Colonic mucosa (tissue), 4 donors: Measurements from ENCODE around the gene SPSB4. TPM values are rescaled to one million over a fixed set of nuclear protein-coding genes. Genes with fewer than 3 reads are reported as not detected.

ENCODE experiments used
- DNase-seq: peaks from one replicate; pipeline ENCODE4 v3.0.0-alpha.2; 2020
- H3K27ac ChIP-seq: fragments of 200-600 bp; one replicate; pipeline ENCODE4 v1.8.0; 2021
- H3K27me3 ChIP-seq: fragments of 200-600 bp; one replicate; pipeline ENCODE4 v1.8.0; 2021
- H3K36me3 ChIP-seq: fragments of 200-600 bp; one replicate; pipeline ENCODE4 v1.8.0; 2021
- H3K4me1 ChIP-seq: fragments of 200-600 bp; one replicate; pipeline ENCODE4 v1.8.0; 2021; ENCODE audit warnings: mild to moderate bottlenecking
- H3K4me3 ChIP-seq: fragments of 200-600 bp; one replicate; pipeline ENCODE4 v1.8.0; 2021
- H3K9ac ChIP-seq, 2 donors: one replicate each; pipeline ENCODE4 v1.7.0; 2013; ENCODE audit warnings: control low read depth in 2 of 2, low read depth in 2 of 2, low read length in 2 of 2
- H3K9me3 ChIP-seq: fragments of 200-600 bp; one replicate; pipeline ENCODE4 v1.8.0; 2021
- intact Hi-C: fragments of 100-400 bp; cut with DNase I; formaldehyde crosslinking; loops from one replicate; pipeline ENCODE4 v1.14.1; 2022
- total RNA-seq, 2 donors: library from RNA; stranded (reverse); fragmentation: NEBNext Ultra II Directional in 1 of 2; extraction: Animal tissue kit (Norgen Biotek cat#: 25700) in 1 of 2; gene quantifications; one replicate each; pipeline ENCODE4 v1.2.1, GENCODE V29; 2021
- TF ChIP-seq, protein P1 (sequence below): fragments of 200-600 bp; IDR thresholded peaks from one replicate; pipeline ENCODE4 v1.8.0; 2022; ENCODE audit warnings: antibody characterized with exemption, mild to moderate bottlenecking
- donor health status: healthy.
- donor health status: DM: no; HTN: no; CAD: no.
- donor health status: DM: no; HTN: no; CAD: no.

SPSB4 gene
- total RNA-seq, 2 donors from 2014 or later = not detected

DNA sequence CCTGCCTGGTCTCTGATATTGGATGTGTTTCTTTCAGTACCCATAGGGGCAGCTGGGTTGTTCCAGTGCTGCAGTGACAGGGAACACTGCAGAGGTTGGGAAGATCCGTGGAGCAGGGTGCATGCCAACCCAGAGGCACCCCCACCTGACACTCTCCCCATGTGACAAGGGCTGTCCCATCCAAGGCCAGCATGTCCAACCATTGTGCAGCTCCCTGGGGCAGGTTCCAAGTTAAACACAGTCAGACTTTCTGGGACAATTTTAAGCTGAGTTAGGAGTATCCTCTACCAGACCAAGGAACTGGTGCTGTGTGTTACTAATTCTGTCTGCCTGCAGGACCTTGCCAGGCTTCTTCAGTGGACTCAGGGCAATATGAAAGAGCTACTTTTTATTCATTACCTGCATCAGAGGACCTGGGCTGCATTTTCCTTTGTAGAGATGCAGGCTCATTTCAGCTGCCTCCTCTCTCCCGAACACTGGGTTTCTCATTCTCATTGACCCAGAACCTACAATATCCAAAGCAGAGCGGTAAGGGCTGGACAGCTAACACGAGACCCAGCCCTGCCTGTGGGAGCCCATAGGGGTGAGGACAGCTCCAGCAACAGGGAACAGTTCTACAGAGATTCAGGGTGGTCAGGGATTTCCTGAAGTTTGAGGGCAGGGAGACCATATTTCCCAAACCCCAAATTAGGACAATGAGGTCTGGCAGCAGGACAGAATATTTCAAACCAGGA lies 72.7 kb downstream of the SPSB4 start:
- Histone ChIP-seq H3K27ac (no peak overlapping the region), H3K9me3 (no peaks in the 10 kb centered on the region), H3K9ac (no peak overlapping the region), H3K4me3 (no peak overlapping the region), H3K4me1 (no peaks in the 10 kb centered on the region), H3K36me3 (no peaks in the 10 kb centered on the region), H3K27me3 (no peaks in the 10 kb centered on the region)
- no peak for DNase-seq
- intact Hi-C loops = no loop called here
- TF ChIP-seq, protein P1, sequence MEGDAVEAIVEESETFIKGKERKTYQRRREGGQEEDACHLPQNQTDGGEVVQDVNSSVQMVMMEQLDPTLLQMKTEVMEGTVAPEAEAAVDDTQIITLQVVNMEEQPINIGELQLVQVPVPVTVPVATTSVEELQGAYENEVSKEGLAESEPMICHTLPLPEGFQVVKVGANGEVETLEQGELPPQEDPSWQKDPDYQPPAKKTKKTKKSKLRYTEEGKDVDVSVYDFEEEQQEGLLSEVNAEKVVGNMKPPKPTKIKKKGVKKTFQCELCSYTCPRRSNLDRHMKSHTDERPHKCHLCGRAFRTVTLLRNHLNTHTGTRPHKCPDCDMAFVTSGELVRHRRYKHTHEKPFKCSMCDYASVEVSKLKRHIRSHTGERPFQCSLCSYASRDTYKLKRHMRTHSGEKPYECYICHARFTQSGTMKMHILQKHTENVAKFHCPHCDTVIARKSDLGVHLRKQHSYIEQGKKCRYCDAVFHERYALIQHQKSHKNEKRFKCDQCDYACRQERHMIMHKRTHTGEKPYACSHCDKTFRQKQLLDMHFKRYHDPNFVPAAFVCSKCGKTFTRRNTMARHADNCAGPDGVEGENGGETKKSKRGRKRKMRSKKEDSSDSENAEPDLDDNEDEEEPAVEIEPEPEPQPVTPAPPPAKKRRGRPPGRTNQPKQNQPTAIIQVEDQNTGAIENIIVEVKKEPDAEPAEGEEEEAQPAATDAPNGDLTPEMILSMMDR = no peak

DNA sequence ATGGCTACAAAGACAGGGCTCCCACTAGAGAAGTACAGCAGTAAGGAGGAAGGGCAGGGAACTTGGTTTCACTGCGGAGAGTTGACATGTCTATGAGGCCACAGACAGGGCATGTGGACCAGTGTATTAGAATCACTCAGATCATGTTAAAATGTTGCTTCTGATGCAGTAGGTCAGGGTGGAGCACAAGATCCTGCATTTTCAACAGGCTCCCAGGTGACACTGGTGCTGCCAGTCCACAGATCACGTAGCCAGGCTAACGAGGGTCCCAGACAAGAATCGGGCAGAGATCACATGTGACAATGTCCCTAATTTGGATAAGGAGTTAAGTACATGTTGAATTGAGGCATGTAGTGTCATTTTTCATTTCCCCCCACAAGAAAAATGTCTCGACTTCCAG lies 73.6 kb downstream of the SPSB4 start:
- TF ChIP-seq, protein P1 = no peak
- H3K9me3 ChIP-seq = no peaks in the 10 kb centered on the region
- no peak overlapping the region for H3K9ac ChIP-seq
- no peaks in the 10 kb centered on the region for H3K36me3 ChIP-seq
- H3K4me1 ChIP-seq = no peaks in the 10 kb centered on the region
- no peaks in the 10 kb centered on the region for H3K27me3 ChIP-seq
- H3K27ac ChIP-seq = no peak overlapping the region
- DNase-seq = no peak
- intact Hi-C loops = no loop called here
- no peak overlapping the region for H3K4me3 ChIP-seq

DNA sequence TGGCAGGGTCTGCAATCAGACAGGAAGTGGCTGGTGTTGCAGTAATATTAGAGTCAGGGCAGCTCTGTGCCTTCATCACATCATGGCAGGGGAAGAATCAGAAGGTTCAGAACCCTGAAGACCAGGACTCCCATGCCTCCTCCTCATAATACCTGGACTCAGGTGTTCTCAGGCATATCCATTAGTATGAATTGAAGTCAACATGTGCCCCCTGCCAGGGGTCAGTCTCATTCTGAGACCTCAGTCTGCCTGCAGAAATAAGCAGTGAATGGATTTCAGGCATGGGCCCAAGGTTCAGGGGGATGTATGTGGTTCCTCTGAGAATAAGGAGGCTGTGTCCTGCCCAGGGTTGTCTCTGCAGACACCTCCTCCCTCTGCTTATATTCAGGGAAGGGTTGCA lies 74.2 kb downstream of the SPSB4 start:
- no peak overlapping the region for H3K27ac ChIP-seq
- no peak for DNase-seq
- intact Hi-C loops = no loop called here
- no peak overlapping the region for H3K9ac ChIP-seq
- no peaks in the 10 kb centered on the region for H3K9me3 ChIP-seq
- H3K4me3 ChIP-seq = no peak overlapping the region
- TF ChIP-seq, protein P1 = no peak
- no peaks in the 10 kb centered on the region for H3K4me1 ChIP-seq
- H3K27me3 ChIP-seq = no peaks in the 10 kb centered on the region
- no peaks in the 10 kb centered on the region for H3K36me3 ChIP-seq

DNA sequence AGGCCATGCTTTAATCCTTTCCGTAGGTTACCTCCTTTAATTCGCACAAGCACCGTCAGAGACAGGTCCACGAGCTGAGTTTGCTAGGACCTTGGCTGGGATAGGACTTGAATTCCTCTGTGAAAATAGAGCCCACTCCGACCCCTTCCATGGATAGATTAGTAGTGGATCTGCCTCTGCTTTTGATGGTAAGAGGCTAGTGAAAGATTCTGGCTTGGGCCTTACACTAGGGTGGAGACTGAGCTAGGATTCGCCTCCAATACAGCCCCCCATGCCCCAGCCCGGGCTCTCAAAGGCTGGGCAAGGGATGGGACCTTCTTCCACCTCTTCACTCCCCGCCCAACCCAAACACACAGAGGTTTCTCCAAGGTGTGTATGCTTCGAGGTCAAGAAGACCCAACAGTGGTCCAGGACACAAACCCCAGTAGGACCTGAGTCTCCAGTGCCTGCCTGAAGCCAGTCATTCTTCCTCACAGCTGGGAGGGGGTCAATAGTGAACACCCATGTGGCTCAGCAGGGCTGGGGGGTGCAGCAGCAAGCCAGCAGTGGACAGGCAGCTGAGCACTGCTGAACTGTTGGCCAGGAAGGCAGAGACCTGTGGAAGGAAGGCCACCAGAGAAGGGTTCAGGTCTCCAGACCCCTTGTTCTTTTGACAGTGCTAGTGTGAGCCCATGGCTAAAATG lies 75.7 kb downstream of the SPSB4 start:
- Histone ChIP-seq H3K4me1 (no peaks in the 10 kb centered on the region), H3K27ac (no peak overlapping the region), H3K36me3 (no peaks in the 10 kb centered on the region), H3K9me3 (no peaks in the 10 kb centered on the region), H3K4me3 (no peak overlapping the region), H3K27me3 (no peaks in the 10 kb centered on the region), H3K9ac (no peak overlapping the region)
- no peak for DNase-seq
- TF ChIP-seq, protein P1 = no peak
- intact Hi-C loops = no loop called here

DNA sequence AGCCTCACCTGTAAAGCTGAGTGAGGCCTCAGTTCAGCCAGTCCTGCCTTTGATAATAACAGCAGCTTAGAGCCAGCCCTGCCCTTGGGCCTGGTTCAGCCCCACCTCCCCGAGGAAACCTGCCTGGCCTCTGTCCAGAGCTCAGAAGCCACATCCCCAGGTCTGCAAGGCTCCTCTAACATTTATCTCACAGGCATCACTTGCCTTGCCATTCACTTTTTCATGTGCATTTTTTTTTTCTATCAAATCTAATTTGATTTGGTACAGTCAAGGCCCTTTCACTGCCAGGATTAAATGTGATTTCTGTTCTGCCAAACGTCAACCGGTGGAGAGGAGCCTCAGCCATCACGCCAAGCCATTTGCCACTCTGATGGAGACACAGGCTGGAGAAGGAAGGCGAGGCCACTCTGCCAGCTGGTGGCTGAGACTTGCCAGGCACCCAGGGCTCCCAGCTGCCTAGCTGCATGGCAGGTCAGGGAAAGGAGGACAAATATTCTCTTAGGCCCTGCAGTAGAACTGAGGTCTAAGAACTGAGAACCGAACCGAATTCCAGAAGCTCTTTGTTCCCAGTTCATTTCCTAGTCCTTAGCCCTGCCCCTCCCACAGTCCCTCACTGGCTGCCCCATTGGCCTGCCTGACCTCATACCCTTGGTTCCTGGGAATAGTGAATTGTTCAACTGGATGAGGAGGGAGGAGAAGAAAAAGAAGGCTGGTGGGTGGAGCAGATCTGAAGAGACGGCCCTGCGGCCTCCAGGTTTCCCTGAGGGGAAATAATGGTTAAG lies 76.4 kb downstream of the SPSB4 start:
- Histone ChIP-seq H3K9me3 (no peaks in the 10 kb centered on the region), H3K27ac (no peak overlapping the region), H3K27me3 (no peaks in the 10 kb centered on the region), H3K4me3 (no peak overlapping the region), H3K4me1 (no peaks in the 10 kb centered on the region), H3K36me3 (no peaks in the 10 kb centered on the region), H3K9ac (no peak overlapping the region)
- no peak for DNase-seq
- intact Hi-C loops = no loop called here
- TF ChIP-seq, protein P1 = no peak
